A549 treated with GW870086 at 1 μM for 4 hours (cell line): Measurements from ENCODE around the gene STK10. TPM values are rescaled to one million over a fixed set of nuclear protein-coding genes. Genes with fewer than 3 reads are reported as not detected.

Source experiments
- total RNA-seq: library from RNA; stranded (reverse); fragments of 200-300 nt; extraction: Qiagen RNA extraction; gene quantifications from 5 replicates; pipeline ENCODE4 v1.2.3, GENCODE V29; 2022; ENCODE audit warnings: low read depth

The STK10 gene
- total RNA-seq, result 20.8 to 24.8 TPM (median 22.1 TPM) in 5 replicates

DNA sequence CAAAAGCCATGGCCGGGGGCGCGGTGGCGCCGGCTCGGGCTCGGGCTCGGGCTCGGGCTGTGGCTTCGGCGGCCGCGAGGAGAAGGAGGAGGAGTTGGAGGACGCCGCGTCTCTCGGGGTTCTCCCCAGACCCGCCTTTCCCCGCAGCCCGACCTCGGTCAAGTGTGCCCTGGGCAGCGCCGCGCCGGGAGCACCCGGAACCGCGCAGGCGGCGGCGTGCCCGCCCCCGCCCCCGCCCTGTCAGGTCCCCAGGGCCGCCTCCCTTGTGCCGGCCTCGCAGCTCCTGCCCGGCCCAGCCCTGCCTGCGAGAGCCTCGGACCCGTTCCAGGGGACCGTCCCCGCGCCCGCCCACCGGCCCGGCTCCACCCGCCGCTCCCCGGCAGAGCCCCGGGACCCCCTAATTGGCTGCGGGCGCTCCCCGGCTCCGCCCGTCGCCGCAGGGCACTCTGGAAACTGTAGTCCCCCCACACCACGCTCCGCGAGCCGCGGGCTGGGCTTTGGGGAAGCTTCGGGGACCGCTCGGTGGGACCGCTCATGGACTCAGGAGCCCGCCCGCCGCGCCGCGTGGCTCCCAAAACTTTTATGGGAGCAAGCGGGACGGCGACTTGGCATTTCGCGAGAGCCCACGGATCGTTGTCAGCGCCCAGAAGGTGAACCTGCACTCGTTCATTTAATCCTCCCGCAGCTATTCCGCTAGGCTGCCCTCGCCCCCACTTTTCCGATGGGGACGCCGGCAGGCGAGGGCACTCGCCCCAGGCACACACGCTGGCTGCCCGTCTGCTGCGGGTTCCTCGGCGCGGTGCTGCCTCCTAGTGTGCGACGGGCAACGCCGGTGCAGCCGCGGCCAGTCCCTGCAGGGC, at the start of gene STK10:
Gene STK10 (minus strand): TSS at position 192 of the 860 bp plus-strand sequence. CDS start 182 bp downstream, at position 10.

GRCh38 chr5:172193872-172194271, 5.8 kb upstream of the STK10 start, which contains the start of gene EFCAB9:
Gene EFCAB9 (plus strand): TSS chr5:172194172. CDS start chr5:172194173, 1 bp downstream.

DNA sequence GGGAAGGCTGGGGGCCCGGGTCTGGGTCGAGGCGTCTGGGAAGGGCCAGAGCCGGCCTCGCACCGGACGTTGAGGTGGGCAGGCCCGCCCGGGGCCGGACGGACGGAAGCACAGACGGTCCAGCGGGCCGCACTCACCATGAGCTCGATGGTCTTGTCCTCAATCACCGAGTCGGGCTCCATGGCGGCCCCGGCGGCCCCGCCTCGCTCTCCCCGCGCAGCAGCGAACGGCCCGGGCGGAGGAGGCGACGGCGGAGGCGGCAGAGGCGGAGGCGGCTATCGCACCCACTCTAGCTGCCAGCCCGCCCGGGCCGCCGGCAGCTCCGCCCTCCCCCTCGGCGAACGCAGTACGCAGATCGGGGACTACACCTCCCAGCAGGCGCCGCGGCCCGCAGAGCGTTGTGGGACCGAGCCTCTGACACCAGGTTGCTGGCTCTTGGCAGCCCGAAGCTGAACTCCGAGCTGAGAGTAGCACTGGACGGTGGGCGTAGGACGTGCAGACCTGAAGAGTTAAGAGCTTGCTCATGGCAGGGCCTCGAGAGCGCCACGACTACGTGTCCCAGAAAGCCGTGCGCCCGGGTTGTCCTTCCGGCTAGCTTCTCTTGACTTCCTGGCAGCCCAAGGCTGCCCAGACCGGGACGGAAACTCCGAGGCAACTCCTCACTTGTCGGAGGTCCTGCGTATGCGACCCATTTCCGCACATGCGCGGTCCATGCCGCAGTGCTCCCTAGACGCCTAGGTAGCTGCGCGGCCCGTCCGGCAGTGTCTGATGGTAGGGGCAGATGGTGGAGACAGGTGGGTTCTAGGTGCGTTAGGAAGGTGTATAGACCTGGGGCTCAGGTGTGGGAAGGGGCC, 181.5 kb downstream of the STK10 start, which contains the start of gene FBXW11:
Gene FBXW11 (minus strand): TSS at position 318 of the 854 bp plus-strand sequence. CDS start 136 bp downstream, at position 182.

Other genes with a start within 250 kb of the STK10 start
- gene FBXW11, start 181.6 kb downstream of the STK10 start, total RNA-seq, result 29.5 to 43.6 TPM (median 39.7 TPM) in 5 replicates
- not detected in 5 replicates for gene EFCAB9, start 5.9 kb upstream of the STK10 start, total RNA-seq
- 12.1 to 16.1 TPM (median 15.2 TPM) in 5 replicates for gene UBTD2, start 95.5 kb upstream of the STK10 start, total RNA-seq